Prostate gland (tissue), 2 donors: ENCODE results near the gene OLIG2. TPM values are rescaled to one million over a fixed set of nuclear protein-coding genes. Genes with fewer than 3 reads are reported as not detected.

Source experiments
- DNase-seq: peaks from one replicate; pipeline ENCODE4 v3.0.0-alpha.2; 2019; ENCODE audit warnings: low spot score
- H3K27ac ChIP-seq, 2 donors: fragments of 200-600 bp; sonication (generic); 2 replicates each; pipeline ENCODE4 v1.5.1; 2017 to 2019
- H3K27me3 ChIP-seq: fragments of 200-600 bp; sonication (generic); replicated peaks from 2 replicates; pipeline ENCODE4 v1.5.1; 2019; ENCODE audit not compliant: insufficient read depth
- H3K36me3 ChIP-seq, 2 donors: fragments of 200-600 bp; sonication (generic); 1 replicate in 1 of 2; 2 replicates in 1 of 2; pipeline versions ENCODE4 v1.5.1 to v1.8.1; 2017 to 2019
- H3K4me1 ChIP-seq: fragments of 200-600 bp; sonication (generic); replicated peaks from 2 replicates; pipeline ENCODE4 v1.5.1; 2019
- H3K4me3 ChIP-seq, 2 donors: fragments of 200-600 bp; sonication (generic); 2 replicates each; pipeline ENCODE4 v1.5.1; 2017 to 2019
- H3K9me3 ChIP-seq: fragments of 200-600 bp; sonication (generic); 2 replicates; pipeline ENCODE4 v1.5.1; 2017
- CTCF ChIP-seq, 4 experiments: fragments of 200-600 bp in 2 of 4; fragments of 450-650 bp in 2 of 4; sonication (generic) in 2 of 4; IDR thresholded peaks; 1 replicate in 3 of 4; 2 replicates in 1 of 4; pipeline ENCODE4 v1.5.1; 2016 to 2019; ENCODE audit warnings: antibody characterized with exemption in 4 of 4, mild to moderate bottlenecking in 2 of 4, moderate library complexity in 2 of 4
- POLR2A ChIP-seq: fragments of 450-650 bp; IDR thresholded peaks from one replicate; pipeline ENCODE4 v1.6.1; 2016; ENCODE audit warnings: antibody characterized with exemption, mild to moderate bottlenecking
- POLR2AphosphoS5 ChIP-seq: sonication (generic); formaldehyde crosslinking; IDR thresholded peaks from one replicate; pipeline ENCODE4 v1.6.1; 2017; ENCODE audit warnings: antibody characterized with exemption
- WGBS: methylation state at CpG from one replicate; pipeline ENCODE4 v1.1.5; 2018; 5-methylcytosine and 5-hydroxymethylcytosine counted together
- intact Hi-C: fragments of 100-400 bp; cut with DNase I; formaldehyde crosslinking; loops from one replicate; pipeline ENCODE4 v1.14.2; 2022
- total RNA-seq, 2 donors: library from RNA; depleted of rRNA; stranded (reverse); fragments of >200 nt; gene quantifications; one replicate each; pipeline ENCODE4 v1.1.0, GENCODE V29; 2016

Gene OLIG2
- total RNA-seq, 2 donors from 2014 or later, result not detected

- no peak for DNase-seq
- Histone ChIP-seq H3K4me3 (no peak overlapping the region), H3K9me3 (no peaks in the 10 kb centered on the region), H3K27ac (no peak overlapping the region), H3K4me1 (no peaks in the 10 kb centered on the region), H3K36me3 (no peaks in the 10 kb centered on the region), H3K27me3 (peaks cover 3% of the 10 kb centered on the region)
- TF ChIP-seq POLR2A, result no peak
- no peak for TF ChIP-seq POLR2AphosphoS5
- TF ChIP-seq CTCF (IDR thresholded peaks at IDR 0.05), result no peak
- 57% methylated on average over 2 of the region's 2 CpGs for WGBS
- intact Hi-C loops, result no loop called here
Observed at GRCh38 chr21:32979598-32980268, 46.0 kb upstream of the OLIG2 start.

GRCh38 chr21:32981096-32981495 is 44.6 kb upstream of the OLIG2 start:
- intact Hi-C loops, result no loop called here
- Histone ChIP-seq H3K4me1 (no peaks in the 10 kb centered on the region), H3K27ac (no peak overlapping the region), H3K4me3 (no peak overlapping the region), H3K27me3 (peaks cover 3% of the 10 kb centered on the region), H3K36me3 (no peaks in the 10 kb centered on the region), H3K9me3 (no peaks in the 10 kb centered on the region)
- no peak for TF ChIP-seq POLR2A
- no peak for TF ChIP-seq POLR2AphosphoS5
- TF ChIP-seq CTCF (IDR thresholded peaks at IDR 0.05), result no peak
- 87% methylated on average over 7 of the region's 7 CpGs for WGBS
- no peak for DNase-seq

GRCh38 chr21:32990666-32991065 is 35.1 kb upstream of the OLIG2 start:
- peaks cover 3% of the 10 kb centered on the region for H3K27me3 ChIP-seq
- H3K36me3 ChIP-seq, result no peaks in the 10 kb centered on the region
- DNase-seq, result no peak
- TF ChIP-seq POLR2A (no peak), POLR2AphosphoS5 (no peak), CTCF (IDR thresholded peaks at IDR 0.05) (no peak)
- intact Hi-C loops, result no loop called here
- H3K9me3 ChIP-seq, result no peaks in the 10 kb centered on the region
- 64% methylated on average over 6 of the region's 6 CpGs for WGBS
- no peak overlapping the region for H3K4me3 ChIP-seq
- H3K27ac ChIP-seq, result no peak overlapping the region
- H3K4me1 ChIP-seq, result no peaks in the 10 kb centered on the region

GRCh38 chr21:32991361-32991760 is 34.4 kb upstream of the OLIG2 start:
- no peaks in the 10 kb centered on the region for H3K36me3 ChIP-seq
- H3K9me3 ChIP-seq, result no peaks in the 10 kb centered on the region
- WGBS, result 22% methylated on average over 8 of the region's 8 CpGs
- H3K27ac ChIP-seq, result no peak overlapping the region
- no peak for TF ChIP-seq POLR2A
- TF ChIP-seq POLR2AphosphoS5, result no peak
- no peak for TF ChIP-seq CTCF (IDR thresholded peaks at IDR 0.05)
- H3K4me3 ChIP-seq, result no peak overlapping the region
- no peaks in the 10 kb centered on the region for H3K4me1 ChIP-seq
- H3K27me3 ChIP-seq, result peaks cover 3% of the 10 kb centered on the region
- DNase-seq, result no peak
- intact Hi-C loops, result no loop called here

GRCh38 chr21:32993894-32994293 is 31.8 kb upstream of the OLIG2 start:
- DNase-seq, result no peak
- WGBS, result 65% methylated on average over 3 of the region's 3 CpGs
- no peak overlapping the region for H3K27ac ChIP-seq
- no peaks in the 10 kb centered on the region for H3K4me1 ChIP-seq
- H3K9me3 ChIP-seq, result no peaks in the 10 kb centered on the region
- TF ChIP-seq POLR2AphosphoS5 (no peak), POLR2A (no peak), CTCF (IDR thresholded peaks at IDR 0.05) (no peak)
- no peaks in the 10 kb centered on the region for H3K36me3 ChIP-seq
- H3K4me3 ChIP-seq, result no peak overlapping the region
- intact Hi-C loops, result no loop called here
- H3K27me3 ChIP-seq, result peaks cover 3% of the 10 kb centered on the region
